NCI-H526 treated with DMSO at 0.1 percent for 48 hours (cell line): Measurements from ENCODE around the gene AUNIP.

Experiments used
- DNase-seq: peaks from one replicate; lab custom pipeline; 2025; lab: John Stamatoyannopoulos, UW

AUNIP gene

GRCh38 chr1:25858906-25859789 is at the start of gene AUNIP:
AUNIP (minus strand) TSS chr1:25859457; CDS start chr1:25859357, 100 bp downstream.
- peak; percentile 76 for DNase-seq

- DNase-seq: no peak
These were observed 49.8 kb upstream of the AUNIP start for GRCh38 chr1:25909040-25909439.

GRCh38 chr1:25908161-25908560 is 48.9 kb upstream of the AUNIP start:
- no peak for DNase-seq

GRCh38 chr1:25907601-25908000 is 48.3 kb upstream of the AUNIP start:
- DNase-seq: no peak

GRCh38 chr1:25906644-25907300 is 47.5 kb upstream of the AUNIP start:
- no peak for DNase-seq

GRCh38 chr1:25905680-25906643 is 46.7 kb upstream of the AUNIP start, which contains the start of gene STMN1:
STMN1 (minus strand) TSS chr1:25906419; CDS start chr1:25904676, 1,743 bp downstream.
- peak; percentile 89 for DNase-seq

GRCh38 chr1:25904943-25905679 is 45.9 kb upstream of the AUNIP start:
- DNase-seq: peak; percentile 88

GRCh38 chr1:25903986-25904385 is 44.7 kb upstream of the AUNIP start:
- DNase-seq: no peak

GRCh38 chr1:25902462-25902861 is 43.2 kb upstream of the AUNIP start:
- DNase-seq: no peak

- DNase-seq: no peak
These were observed 41.0 kb upstream of the AUNIP start for GRCh38 chr1:25900219-25900618.

GRCh38 chr1:25899792-25900191 is 40.5 kb upstream of the AUNIP start:
- DNase-seq: no peak

- DNase-seq: no peak
These were observed 39.2 kb upstream of the AUNIP start for GRCh38 chr1:25898223-25899015.

- no peak for DNase-seq
These were observed 38.5 kb upstream of the AUNIP start for GRCh38 chr1:25897754-25898153.

- DNase-seq: no peak
These were observed 37.0 kb upstream of the AUNIP start for GRCh38 chr1:25896266-25896665.

GRCh38 chr1:25895365-25895990 is 36.2 kb upstream of the AUNIP start:
- DNase-seq: peak; percentile 43

- no peak for DNase-seq
These were observed 33.9 kb upstream of the AUNIP start for GRCh38 chr1:25893116-25893515.

GRCh38 chr1:25891606-25892005 is 32.3 kb upstream of the AUNIP start:
- DNase-seq: no peak

GRCh38 chr1:25890239-25891034 is 31.2 kb upstream of the AUNIP start:
- no peak for DNase-seq

GRCh38 chr1:25889470-25889869 is 30.2 kb upstream of the AUNIP start:
- DNase-seq: no peak
